ENCODE measurements around the gene ARHGEF39.
A peak's percentile ranks its signal among the peaks of the same experiment; 100 is the strongest.

ARHGEF39 gene

DNA sequence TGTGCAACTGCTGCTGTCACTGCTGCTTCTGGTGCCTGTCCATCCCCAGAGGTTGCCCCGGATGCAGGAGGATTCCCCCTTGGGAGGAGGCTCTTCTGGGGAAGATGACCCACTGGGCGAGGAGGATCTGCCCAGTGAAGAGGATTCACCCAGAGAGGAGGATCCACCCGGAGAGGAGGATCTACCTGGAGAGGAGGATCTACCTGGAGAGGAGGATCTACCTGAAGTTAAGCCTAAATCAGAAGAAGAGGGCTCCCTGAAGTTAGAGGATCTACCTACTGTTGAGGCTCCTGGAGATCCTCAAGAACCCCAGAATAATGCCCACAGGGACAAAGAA, 9.0 kb upstream of the ARHGEF39 start:
- DNase-seq (ENCODE audit: low spot score) = no peak

DNA sequence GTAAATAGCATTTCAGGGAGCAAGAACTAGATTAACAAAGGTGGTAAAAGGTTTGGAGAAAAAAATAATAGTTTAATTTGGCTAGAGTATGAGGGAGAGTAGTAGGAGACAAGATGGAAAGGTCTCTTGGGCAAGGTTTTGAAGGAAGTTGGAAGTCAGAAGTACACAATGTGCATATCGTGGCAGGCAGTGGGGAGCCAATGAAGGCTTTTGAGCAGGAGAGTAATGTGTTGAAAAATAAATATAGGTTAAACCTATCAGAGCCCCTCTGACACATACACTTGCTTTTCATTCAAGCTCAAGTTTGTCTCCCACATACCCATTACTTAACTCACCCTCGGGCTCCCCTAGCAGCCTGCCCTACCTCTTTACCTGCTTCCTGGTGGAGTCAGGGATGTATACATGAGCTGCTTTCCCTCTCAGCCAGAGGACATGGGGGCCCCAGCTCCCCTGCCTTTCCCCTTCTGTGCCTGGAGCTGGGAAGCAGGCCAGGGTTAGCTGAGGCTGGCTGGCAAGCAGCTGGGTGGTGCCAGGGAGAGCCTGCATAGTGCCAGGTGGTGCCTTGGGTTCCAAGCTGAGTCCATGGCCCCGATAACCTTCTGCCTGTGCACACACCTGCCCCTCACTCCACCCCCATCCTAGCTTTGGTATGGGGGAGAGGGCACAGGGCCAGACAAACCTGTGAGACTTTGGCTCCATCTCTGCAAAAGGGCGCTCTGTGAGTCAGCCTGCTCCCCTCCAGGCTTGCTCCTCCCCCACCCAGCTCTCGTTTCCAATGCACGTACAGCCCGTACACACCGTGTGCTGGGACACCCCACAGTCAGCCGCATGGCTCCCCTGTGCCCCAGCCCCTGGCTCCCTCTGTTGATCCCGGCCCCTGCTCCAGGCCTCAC, 8.4 kb upstream of the ARHGEF39 start, which contains the start of gene CA9:
CA9 (plus strand) TSS at position 797 of the 893 bp plus-strand sequence; CDS start at position 829, 32 bp downstream.
- no peak for DNase-seq (ENCODE audit: low spot score)

DNA sequence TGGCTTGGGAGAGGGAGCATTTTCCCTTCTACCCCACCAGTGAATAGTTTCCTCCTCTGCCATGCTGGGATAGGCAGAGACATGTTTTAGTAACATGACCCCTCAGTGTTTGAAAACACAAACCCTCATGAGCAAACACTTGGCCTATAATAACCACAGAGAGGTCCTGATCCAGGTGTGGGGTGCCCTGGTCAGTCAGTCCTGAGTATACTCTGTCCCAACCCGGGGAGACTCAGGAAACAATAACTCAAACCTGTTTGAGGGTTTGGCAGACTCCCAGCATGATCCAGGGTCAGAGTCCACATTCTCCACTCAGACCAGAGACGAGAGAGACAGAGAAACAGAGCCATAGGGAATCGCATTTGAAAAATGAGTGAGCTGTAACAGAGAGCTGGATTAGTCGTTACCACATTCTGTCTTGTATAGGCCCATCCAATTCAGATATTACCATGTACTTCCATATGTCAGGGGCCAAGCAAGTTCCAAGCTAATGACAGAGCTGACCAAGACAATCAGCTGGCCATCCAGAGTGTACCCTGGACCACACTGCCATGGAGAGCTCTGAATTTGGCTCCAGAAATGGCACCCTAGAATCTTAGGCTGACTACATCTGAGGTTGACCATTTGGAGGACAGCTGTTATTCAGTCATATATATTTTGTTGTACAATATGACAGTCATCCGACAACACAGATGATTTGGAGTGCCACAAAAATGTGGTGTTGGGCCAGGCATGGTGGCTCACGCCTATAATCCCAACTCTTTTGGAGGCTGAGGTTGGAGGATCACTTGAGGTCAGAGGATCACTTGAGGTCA, 4.5 kb upstream of the ARHGEF39 start:
- DNase-seq (ENCODE audit: low spot score) = no peak

DNA sequence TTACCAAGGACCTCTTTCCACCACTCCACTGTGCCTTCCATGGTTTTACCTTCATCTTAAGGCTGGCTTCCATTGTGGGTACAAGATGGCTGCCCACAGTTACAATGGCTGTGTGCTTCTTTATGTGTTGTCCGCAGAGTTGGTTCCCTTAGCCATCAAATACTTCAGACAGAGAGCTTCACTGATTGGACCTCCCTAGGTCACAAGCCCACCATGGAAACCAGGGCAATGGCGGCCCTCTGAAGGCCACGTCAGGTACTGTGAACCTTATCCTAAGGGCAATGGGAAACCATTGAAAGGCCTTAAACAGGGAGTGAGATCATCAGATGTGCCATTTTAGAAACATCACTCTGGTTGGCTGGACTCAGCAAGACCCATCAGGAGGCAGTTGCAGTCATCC, 2.9 kb upstream of the ARHGEF39 start:
- no peak for DNase-seq (ENCODE audit: low spot score)

DNA sequence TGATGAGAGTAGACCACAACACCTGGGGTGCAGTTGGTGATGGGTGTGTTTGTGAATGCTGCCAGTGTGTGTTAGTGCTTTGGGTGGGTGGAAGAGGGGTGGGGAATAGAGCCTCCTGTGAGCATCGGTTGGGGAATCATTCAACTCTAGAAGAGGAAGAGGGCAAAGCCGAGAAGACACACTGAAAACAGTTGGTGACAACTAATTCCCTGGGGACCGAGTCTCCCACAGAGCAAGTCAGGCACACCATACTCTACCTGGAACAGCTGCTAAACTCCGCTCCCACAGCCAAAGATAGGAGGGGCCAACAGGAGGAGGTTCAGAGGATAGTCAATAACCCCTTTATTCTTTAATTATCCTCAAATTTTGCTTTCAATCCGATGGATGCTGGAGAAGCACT, 1.6 kb upstream of the ARHGEF39 start:
- no peak for DNase-seq (ENCODE audit: low spot score)

DNA sequence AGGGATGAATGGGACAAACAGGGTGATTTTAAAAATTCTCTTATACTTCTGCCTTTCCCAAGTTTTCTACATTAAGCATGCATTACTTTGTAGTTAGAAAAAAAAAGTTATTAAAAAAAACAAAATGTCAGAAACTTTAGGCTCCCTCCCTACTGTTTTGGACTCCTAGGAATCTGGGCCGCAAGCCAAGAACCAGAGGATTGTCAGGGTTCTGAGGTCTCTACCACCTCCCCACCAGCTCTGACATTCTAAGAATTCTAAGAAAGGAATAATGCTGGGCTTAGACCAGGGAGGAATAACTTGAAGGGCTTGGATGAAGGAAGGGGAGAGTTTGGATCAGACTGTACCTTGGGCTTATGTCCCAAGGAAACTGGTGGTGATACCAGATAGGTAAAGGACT, 1.1 kb upstream of the ARHGEF39 start:
- no peak for DNase-seq (ENCODE audit: low spot score)

DNA sequence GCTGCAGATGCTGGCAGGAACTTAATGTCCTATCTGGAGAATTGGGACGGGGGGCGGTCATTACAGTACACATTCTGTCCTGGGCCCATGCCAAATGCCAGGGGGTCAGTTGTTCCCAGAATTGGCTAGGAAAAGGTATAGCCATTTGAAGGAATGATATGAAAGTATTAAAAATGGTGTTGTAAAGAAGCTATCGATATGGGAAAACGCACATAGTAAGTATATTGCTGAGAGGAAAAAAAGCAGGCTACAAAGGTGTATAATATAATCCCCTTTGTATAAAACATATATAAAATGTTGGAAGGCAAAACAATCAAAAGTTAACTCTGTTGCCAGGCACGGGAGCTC, 450 bp upstream of the ARHGEF39 start:
- DNase-seq (ENCODE audit: low spot score) = no peak

DNA sequence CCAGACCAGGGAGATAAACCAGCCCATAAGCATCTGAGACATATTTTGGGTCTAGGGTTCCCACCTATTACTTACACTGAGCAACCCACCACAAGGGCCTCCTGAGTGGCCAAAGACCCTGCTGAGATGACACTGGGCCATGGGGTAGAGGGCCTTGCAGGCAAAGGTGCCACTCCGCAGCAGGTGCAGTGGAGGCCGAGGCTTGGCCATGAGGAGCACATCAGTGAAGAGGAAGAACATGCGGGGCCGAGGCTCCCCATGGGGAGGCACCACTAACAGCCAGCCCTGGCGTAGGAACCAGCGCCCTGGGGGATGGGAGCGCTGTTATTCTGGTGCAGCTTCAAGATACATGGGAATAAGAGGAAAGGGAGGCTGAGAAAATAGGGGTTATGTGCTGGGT, 2.6 kb downstream of the ARHGEF39 start:
- DNase-seq (ENCODE audit: low spot score) = no peak

DNA sequence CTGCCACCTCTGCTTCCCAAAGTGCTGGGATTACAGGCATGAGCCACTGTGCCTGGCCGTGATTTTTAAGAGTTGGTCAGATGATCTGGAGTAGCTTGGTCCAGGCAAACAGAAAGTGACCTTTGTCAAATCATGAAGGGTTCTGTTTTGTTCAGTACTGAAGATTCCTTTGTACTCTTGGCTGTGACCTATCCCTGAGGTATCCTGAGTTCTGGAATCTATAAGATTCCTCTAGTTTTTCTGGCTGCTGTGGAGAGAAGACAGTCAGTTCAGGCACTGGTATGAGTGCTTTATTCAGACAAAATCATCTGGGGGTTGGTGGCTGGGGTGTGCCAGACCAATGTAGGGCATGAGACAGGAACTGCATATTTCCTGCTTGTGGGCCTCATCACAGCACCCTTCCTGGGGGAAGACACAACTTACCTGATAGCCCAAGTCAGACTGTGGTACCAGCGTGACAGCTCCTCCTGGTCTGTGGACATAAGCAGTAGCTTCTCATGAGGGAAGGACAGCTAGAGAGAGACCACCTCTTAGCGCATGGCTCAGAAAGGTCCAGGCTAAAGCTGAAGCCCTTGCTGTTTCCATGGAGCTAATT, 3.1 kb downstream of the ARHGEF39 start:
- no peak for DNase-seq (ENCODE audit: low spot score)

DNA sequence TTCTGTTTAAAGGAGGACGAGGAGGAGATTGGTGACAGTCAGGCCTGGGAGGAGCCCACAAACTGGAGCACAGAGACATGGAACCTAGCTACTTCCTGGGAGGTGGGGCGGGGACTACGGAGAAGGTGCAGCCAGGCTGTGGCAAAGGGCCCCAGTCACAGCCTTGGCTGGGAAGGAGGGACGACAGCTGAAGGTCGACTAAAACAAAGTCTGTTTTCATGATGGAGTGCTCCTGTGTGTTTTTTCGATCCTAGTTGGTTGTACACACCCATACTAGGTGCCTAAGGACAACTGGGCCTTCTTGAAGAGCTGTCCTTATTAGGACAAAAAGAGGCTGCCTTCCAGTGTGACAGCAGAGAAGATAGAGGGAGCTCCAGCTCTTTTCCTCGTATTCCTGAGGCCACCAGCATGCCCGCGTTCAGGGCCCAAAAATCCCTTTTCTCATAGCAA, 4.0 kb downstream of the ARHGEF39 start:
- DNase-seq (ENCODE audit: low spot score) = no peak

DNA sequence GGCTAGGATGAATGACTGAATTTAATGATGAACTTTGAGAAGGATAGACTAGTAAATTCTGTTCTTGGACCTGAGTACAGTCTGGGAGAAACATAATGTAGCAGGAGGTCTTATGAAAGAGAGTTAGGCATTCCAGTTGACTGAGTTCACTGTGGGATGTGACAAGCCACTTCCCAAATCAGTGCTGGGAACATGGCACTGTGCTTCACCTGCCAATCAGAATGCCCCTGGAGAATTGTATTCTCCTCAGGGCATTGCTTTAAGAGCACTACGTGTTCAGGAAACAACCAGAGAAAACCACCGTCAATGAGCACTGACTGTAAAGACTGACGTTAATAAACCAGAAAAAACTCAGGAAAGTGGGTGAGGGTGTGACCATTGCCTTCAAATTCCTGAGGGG, 5.7 kb downstream of the ARHGEF39 start:
- DNase-seq (ENCODE audit: low spot score) = no peak

DNA sequence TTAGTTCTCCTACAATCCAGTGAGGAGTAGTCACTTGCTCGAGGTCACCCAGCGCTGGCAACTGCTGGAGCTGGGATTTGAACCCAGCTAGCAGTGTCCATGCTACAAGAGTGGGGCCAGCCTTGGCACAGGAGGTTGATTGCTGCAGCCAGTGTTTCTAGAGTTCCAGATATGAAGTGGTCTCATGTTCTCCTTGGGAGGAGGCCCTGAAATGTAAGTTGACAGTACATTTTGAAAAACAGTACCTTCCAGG, 6.1 kb downstream of the ARHGEF39 start:
- no peak for DNase-seq (ENCODE audit: low spot score)

DNA sequence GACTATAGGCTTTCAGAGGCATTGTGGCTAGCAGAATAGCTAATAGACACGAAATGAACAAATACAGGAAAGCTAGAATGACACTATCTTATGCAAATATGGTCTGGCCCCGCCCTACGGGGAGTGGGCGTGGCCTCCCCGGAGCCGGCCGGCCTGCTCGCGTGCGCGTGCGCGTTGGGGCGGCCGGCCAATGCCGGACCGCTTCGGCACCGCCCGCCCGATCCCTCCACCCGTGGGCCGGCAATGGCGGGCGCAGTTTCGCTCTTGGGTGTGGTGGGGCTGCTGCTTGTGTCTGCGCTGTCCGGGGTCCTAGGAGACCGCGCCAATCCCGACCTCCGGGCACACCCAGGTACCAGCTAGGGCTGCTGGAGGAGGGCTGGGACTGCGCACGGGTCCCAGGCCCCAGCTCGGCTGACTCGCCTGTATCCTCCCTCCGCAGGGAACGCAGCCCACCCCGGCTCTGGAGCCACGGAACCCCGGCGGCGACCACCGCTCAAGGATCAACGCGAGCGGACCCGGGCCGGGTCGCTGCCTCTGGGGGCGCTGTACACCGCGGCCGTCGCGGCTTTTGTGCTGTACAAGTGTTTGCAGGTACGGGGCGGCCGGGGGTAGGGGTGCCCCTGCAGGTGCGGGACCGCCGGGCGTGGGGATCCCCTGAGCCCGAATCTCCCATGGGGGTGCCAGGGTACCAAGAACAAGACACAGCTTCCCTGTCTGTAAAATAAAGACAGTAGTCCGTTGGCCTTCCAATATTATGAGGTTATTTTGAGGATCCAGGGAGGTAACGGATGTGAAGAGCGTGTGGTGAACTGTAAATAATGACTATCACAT, 6.6 kb downstream of the ARHGEF39 start, which contains the start of gene CCDC107:
CCDC107 (plus strand) TSS at position 156 of the 831 bp plus-strand sequence; CDS start at position 244, 88 bp downstream.
- peak; percentile 97 for DNase-seq (ENCODE audit: low spot score)

DNA sequence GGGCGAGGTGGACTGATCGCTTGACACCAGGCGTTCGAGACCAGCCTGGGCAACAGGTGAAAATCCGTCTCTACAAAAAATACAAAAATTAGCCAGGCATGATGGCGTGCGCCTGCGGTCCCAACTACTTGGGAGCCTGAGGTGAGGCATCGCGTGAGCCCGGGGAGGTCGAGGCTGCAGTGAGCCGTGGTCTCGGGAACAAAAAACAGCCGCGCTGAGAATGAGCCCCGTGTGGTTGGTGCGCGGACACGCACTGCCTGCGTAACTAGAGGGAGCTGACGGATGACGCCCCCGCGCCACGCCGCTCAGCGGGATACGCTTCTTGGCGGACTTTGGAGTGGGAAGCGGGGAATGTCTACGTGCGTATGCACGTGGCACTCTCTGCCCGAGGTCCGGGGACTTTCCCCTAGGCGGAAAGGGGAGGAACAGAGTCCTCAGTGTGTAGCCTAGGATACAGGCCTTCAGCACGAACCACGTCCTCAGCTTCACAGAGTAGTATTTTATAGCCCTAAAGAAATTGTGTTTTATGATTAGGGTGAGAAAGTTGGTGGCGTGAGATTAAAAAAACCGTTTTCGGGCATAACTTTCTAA, 7.4 kb downstream of the ARHGEF39 start, which contains the start of gene RMRP:
RMRP (minus strand) TSS at position 474 of the 591 bp plus-strand sequence.
- peak; percentile 95 for DNase-seq (ENCODE audit: low spot score)

DNA sequence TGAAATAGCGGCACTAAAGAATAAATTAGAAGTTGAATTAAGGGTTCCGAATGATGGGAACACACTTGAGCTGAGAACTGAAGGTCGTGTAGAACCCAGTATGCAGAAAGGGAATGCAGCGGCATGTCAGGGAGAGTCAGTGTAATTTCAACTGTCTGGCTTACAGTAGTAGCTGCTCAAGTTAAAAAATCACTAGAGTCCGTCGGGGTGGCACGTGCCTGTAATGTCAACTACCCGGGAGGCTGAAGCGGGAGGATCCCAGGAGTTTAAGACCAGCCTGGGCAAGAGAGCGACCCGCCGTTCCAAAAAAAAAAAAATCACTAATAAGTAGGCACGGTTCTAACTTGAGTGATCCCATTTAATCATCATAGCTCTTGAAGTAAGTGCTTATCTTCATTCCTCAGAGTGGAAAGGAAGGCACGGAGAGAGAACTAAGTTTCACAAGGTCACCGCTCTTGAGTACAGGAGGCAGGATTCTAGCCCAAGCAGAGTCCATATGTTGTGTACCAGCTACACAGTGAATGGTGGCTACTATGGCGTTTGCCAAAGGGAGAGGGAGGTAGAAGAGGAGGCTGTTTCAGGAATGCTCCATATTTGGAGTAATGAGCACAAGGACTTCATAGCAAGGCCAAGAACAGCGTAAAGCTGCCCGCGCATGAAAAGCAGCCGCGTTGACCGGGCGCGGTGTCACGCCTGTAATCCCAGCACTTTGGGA, 8.0 kb downstream of the ARHGEF39 start:
- DNase-seq (ENCODE audit: low spot score) = no peak

DNA sequence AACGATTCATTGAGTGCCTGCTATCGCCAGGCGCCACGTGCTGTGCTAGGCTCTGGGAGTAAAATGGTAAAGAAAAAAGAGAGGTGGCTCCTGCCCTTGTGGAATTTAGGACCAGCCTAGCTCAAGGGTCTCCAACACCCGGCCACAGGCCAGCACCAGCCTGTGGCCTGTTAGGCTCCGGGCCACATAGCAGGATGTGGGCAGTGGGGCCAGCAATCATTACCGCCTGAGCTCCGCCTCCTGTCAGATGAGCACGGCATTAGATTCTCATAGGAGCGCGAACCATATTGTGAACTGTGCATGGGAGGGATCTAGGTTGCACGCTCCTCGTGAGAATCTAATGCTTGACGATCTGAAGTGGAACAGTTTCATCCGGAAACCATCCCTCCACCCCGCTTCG, 8.6 kb downstream of the ARHGEF39 start:
- DNase-seq (ENCODE audit: low spot score) = no peak

DNA sequence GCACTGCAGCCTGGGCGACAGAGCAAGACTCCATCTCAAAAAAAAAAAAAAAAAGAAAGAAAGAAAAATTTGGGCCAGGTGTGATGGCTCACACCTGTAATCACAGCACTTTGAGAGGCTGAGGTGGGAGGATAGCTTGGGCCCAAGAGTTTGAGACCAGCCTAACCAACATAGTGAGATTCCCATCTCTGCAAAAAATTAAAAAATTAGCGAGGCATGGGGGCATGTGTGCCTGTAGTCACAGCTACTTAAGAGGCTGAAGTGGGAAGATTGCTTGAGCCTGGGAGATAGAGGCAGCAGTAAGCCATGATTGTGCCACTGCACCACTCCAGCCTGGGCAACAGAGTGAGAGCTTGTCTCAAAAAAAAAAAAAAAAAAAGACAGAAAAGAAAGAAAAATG, 11.4 kb downstream of the ARHGEF39 start:
- DNase-seq (ENCODE audit: low spot score) = no peak

DNA sequence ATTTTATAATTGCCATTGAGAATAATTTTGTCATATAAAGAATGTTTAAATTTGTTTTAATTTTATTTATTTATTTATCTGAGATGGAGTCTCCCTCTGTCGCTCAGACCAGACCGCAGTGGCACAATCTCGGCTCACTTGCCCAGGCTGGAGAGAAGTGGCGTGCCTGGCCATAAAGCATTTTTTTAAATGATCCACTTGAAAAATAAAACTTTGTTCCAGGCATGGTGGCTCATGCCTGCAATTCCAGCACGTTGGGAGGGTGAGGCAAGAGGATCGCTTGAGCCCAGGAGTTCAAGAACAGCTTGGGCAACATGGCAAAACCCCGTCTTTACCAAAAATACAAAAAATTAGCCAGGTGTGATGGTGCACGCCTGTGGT, 12.2 kb downstream of the ARHGEF39 start:
- DNase-seq (ENCODE audit: low spot score) = no peak

DNA sequence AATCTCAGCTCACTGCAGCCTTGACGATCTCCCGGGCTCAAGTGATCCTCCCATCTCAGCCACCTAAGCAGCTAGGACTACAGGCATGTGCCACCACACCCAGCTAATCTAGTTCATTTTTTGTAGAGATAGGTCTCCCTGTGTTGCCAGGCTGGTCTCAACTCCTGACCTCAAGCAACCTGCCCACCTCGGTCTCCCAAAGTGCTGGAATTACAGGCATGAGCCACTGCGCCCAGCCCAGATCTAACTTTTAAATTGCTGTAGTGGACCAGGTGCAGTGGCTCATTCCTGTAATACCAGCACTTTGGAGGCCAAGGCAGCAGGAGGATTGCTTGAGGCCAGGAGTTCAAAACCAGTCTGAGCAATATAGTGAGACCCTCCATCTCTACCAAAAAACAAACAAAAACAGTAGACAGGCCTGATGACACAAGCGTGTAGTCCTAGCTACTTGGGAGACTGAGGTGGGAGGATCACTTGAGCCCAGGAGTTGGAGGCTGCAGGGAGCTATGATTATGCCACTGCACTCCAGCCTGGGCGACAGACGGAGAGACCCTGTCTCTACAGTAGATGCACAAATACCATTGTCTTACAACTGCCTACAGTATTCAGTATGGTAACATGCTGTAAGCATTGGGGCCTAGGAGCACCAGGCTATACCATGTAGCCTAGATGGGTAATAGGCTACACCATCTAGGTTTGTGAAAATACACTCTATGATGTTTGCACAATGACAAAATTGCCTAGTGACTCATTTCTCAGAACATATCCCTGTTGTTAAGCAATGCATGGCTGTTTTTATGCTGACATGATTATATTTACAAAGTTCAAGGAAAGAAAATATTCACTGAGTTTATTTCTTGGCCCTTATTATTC, 12.8 kb downstream of the ARHGEF39 start:
- no peak for DNase-seq (ENCODE audit: low spot score)
